Measurements from ENCODE around the gene RGMA.

The RGMA gene

DNA sequence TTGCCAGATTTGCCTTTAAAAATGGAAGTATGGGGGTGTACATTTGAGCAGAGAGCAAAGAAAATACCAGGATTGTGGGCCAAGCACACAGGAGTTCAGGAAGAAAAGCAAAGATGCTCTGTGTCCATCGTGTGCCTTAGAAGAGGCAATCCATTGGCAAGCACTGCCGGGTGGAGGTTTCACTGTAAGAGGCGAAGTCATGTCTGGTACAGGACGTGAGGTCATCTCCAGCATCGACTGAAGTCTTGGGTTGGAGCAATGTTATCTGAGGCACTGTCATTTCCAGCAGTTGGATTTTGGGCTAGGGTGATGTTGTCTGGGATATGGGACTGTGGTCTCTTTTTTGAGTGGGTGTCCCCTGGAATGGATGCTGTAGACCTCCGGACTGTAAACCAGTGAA, 4.8 kb upstream of the RGMA start:
- DNase-seq, result no peak

DNA sequence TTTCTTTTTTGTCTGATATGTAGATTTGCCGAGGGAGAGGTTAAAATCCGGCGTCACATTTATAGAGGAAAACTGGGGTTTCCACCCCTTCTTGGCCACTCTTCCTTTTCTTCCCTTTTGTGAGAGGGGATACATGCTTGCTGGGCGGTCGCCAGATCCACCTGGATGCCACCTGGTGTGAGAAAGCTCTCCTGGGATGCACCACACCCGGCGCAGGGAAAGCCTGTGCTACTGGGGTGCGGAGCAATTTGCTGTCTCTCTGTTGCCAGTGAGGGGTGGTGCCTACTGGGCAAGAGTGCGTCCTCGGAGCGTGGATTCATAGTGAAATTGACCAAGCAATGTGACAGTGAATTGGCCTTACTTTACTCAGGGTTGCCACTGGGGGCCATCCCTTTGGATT, 2.5 kb upstream of the RGMA start:
- no peak for DNase-seq

GRCh38 chr15:93089727-93090305, 805 bp upstream of the RGMA start:
- DNase-seq, result no peak

DNA sequence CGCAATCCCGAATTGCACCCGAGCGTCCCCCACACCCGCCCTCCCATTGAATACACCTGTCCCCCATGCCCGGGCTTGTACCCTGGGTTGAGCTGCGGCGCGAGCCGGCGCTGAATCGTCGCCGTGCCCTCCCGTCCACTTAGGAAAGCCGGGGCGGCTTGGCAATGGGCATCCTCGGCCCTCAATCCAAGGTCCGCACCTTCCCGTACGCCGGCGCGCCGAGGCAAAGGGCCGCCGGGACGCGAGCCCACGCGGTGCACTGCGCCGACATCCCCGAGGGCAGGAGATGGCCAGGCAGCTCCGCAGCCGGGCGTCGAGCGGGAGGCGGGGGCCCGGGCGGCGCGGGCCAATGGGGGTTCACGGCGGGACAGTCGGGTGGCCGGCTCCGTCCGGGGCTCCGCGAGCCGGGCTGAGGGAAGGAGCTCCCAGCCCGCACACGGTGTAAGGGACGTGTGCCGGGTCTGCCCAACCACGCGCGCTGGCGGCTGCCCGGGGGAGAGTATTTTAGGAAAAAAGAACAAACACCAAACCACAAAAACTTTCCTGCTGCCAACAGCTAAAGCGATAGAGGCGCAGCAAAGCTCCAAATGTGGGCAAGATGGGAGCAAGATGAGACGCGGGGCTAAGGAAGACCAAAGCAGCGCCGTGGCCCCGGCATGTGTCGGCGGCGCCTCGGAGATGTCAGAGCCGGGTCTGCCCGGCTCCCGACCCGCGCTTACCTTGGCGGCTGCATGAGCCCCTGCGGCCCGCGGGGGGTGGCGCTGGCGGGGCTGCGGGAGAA, 621 bp downstream of the RGMA start:
- peak in 3 of 56 donors; percentile 33 to 47 (median 34) for DNase-seq

GRCh38 chr15:93087825-93088199, 1.2 kb downstream of the RGMA start:
- peak in 43 of 56 donors; percentile 11 to 83 (median 47) for DNase-seq

DNA sequence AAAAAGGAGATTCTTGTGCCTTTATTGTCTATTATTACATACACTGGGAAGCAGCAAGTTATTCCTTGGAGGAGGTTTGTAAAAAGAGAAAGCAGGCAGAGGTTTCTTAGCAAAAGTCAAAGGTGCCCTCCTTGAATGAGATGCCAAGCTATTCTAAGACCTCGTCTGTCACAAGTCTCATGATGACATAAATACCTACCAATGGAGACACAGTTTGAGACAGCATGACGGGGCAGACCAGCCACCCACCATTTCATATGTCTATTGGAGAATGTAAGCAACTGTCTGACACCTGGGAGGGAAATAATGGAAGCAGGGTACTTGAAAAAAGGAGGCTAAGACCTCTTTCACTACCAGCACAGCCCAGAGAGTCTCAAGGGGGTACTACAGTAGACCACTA, 2.2 kb downstream of the RGMA start:
- DNase-seq, result no peak

GRCh38 chr15:93085692-93086091, 3.3 kb downstream of the RGMA start:
- no peak for DNase-seq

- DNase-seq, result no peak
Observed at GRCh38 chr15:93082861-93083260, 6.2 kb downstream of the RGMA start.

DNA sequence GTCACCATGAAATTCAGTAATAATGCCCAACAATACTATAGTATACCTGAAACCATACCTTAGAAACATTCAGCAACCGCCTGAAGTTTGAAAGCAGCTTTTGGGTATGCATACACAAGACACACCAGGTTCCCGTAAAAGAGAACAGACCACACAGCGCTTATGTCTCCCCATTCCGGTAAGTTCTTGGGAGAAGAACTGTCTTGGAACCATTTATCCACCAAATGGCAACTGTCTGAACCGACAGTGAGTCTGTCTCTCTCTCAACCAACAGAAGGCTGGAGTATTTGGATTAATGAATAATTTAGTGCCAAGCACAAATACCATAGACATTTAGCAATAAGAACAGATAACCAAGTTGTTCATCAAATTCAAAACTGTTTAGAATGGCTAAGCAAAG, 7.6 kb downstream of the RGMA start:
- no peak for DNase-seq

DNA sequence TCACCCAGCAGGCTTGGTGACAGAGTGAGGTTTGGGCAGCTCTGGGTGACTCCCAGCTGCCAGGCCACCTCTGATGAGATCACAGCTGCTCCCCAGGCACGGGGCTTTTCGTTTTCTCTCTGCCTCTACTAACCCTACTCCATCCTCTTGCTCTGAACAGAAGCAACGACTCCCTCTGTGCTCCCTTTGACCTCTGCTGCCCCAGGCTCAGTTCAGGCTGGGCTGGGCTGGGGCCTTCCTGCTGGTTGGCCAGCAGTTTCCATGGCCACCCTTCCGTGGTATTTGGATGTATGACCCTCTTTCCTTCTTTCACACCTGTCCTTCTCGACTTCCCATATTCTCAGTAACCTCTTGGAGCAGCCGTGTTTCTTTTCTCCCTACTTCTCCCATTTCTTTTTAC, 8.6 kb downstream of the RGMA start:
- DNase-seq, result no peak

GRCh38 chr15:93076875-93077274, 12.1 kb downstream of the RGMA start:
- DNase-seq, result no peak

DNA sequence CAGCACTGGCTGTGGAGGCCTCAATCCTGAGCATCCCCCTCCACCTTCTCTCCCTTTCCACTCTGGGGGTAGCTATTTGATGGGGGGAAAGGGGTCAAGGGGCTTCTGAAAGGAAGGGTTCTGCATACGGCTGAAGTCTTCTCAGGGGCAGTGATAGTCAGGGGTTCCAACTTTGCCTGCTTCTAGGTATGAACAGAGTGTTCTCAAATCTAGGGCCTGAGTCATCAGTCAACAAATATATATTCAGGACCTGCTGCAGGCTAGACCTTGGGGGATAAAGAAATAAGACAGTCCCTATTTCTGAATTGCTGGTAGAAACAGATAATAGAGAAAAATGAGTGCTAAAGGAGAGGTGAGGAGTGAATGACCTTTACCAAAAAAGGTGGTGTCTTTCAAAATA, 12.8 kb downstream of the RGMA start:
- DNase-seq, result no peak

- DNase-seq, result peak in 4 of 56 donors; percentile 20 to 39 (median 22)
Observed at GRCh38 chr15:93074599-93074998, 14.4 kb downstream of the RGMA start.

GRCh38 chr15:93073465-93073952, 15.5 kb downstream of the RGMA start:
- DNase-seq, result no peak

- peak in 26 of 56 donors; percentile 14 to 69 (median 38) for DNase-seq
Observed at GRCh38 chr15:93072411-93073394, 16.3 kb downstream of the RGMA start.

GRCh38 chr15:93072011-93072410, 17.0 kb downstream of the RGMA start:
- peak in 1 of 56 donors; percentile 29 for DNase-seq

GRCh38 chr15:93071469-93071936, 17.5 kb downstream of the RGMA start:
- no peak for DNase-seq

GRCh38 chr15:93070551-93071296, 18.3 kb downstream of the RGMA start:
- DNase-seq, result no peak

DNA sequence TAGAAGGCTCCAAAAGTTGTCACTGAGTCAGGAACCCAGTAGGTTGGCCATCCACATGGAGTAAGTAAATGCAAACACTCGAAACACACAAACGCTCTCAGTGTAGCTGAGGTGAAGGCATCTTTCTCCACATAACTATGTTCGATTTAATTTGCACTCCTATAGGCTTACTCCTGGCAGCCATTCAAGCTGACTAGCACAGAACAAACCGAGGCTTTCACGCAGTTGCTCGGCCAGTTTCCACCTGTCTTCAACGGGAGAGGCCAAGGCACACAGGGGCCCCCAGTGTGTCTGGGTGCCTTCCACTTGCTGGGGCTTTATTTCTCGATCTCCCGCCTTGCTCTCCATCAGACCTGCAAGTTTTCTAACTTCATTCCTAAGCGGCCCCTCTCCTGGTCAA, 18.9 kb downstream of the RGMA start:
- no peak for DNase-seq

DNA sequence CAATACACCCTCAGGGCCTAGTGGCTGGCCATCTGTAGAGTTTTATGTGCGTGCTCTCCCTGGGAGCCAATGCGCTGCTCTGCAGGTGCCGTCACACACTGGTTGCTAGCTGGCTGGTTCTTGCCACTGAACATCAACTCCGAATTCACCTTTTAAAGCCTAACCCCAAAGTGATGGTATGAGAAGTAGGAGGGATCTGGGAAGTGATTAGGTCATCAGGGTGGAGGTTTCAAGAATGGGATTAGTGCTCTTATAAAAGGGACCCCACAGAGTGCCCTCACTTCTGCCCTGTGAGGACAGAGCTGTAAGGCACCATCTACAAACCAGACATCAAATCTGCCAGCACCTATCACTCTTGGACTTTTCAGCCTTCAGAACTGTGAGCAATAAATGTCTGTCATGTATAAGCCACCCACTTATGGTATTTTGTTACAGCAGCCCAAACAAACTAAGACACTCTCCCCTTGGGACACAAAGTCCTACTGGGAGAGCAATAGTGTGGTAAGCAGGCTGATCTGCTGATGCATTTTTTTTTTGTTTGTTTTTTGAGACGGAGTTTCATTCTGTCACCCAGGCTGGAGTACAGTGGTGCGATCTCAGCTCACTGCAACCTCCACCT, 20.3 kb downstream of the RGMA start:
- DNase-seq, result no peak

All from amygdala (tissue), 56 donors.